Body of pancreas (tissue), 4 donors: ENCODE data around the gene SLC35E1.

ENCODE experiments used
- CTCF ChIP-seq, 7 experiments: fragments of 450-650 bp in 4 of 7; fragments of 200-600 bp in 3 of 7; sonication (generic) in 3 of 7; IDR thresholded peaks; one replicate each; pipeline ENCODE4 v1.5.1; 2016 to 2019; ENCODE audit warnings: antibody characterized with exemption in 7 of 7
- POLR2A ChIP-seq, 3 donors: fragments of 450-650 bp; IDR thresholded peaks; one replicate each; pipeline ENCODE4 v1.6.1; 2016; ENCODE audit warnings: antibody characterized with exemption in 3 of 3, mild to moderate bottlenecking in 2 of 3

GRCh38 chr19:16579381-16579780 lies 7.2 kb upstream of the SLC35E1 start:
- TF ChIP-seq POLR2A (IDR thresholded peaks at IDR 0.05) (no peak), CTCF (IDR thresholded peaks at IDR 0.05) (no peak)
